Omental fat pad (tissue), 4 donors: ENCODE measurements around the gene ACTG1. TPM values are rescaled to one million over a fixed set of nuclear protein-coding genes. Genes with fewer than 3 reads are reported as not detected.

ENCODE experiments used
- ATAC-seq: fragments of 150-250 bp; one replicate; pipeline ENCODE4 v1.9.1; 2016; ENCODE audit warnings: mild to moderate bottlenecking, moderate library complexity; ENCODE audit not compliant: low FRiP score
- DNase-seq: peaks from one replicate; pipeline ENCODE4 v3.0.0-alpha.2; 2019; ENCODE audit warnings: low spot score
- CTCF ChIP-seq, 3 donors: fragments of 450-650 bp; IDR thresholded peaks; one replicate each; pipeline ENCODE4 v1.5.1; 2016 to 2017; ENCODE audit warnings: antibody characterized with exemption in 3 of 3, mild to moderate bottlenecking in 3 of 3, moderate library complexity in 2 of 3
- total RNA-seq, 4 donors: library from RNA; depleted of rRNA; stranded (reverse); fragments of >200 nt; gene quantifications; one replicate each; pipeline ENCODE4 v1.1.0, GENCODE V29; 2016

The ACTG1 gene
- total RNA-seq, 4 donors from 2014 or later: 1,930 to 4,437 (median 3,125) TPM

- DNase-seq (no peak), ATAC-seq (no peak)
- TF ChIP-seq CTCF (IDR thresholded peaks at IDR 0.05): no peak
These were observed 6.2 kb upstream of the ACTG1 start for GRCh38 chr17:81518785-81519283.

DNA sequence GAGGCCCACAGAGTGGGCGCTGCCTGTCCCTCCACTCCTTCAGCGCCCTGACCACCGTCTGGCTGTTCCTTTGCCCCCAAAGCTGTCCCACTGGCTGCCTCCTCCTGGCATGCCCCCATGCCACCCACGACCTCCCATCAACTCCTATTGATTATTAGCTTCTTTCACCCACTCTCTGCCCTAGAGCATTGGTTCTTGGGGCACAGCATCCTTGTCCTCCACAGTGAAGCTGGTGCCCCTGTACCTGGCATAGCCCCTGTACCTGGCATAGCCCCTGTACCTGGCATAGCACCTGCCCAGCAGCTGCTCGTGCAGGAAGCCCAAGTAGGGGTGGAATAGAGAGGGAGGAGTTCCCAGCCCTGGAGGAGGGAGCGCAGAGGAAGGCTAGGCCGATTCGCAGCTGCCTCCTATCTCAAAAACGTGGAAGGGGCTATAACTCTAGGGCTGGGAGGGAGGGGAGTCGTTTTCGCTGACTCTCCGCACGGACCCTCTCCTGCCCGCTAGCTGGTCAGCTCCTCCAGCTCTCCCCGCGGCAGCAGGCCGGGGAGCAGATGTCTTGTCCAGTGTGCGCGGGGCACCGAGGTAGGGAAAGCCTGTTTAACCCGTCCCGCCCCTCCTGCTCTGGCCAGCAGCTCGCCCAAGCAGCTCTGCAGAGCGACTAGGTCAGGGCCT, 5.7 kb upstream of the ACTG1 start:
- ATAC-seq (no peak), DNase-seq (no peak)
- no peak for TF ChIP-seq CTCF (IDR thresholded peaks at IDR 0.05)

DNA sequence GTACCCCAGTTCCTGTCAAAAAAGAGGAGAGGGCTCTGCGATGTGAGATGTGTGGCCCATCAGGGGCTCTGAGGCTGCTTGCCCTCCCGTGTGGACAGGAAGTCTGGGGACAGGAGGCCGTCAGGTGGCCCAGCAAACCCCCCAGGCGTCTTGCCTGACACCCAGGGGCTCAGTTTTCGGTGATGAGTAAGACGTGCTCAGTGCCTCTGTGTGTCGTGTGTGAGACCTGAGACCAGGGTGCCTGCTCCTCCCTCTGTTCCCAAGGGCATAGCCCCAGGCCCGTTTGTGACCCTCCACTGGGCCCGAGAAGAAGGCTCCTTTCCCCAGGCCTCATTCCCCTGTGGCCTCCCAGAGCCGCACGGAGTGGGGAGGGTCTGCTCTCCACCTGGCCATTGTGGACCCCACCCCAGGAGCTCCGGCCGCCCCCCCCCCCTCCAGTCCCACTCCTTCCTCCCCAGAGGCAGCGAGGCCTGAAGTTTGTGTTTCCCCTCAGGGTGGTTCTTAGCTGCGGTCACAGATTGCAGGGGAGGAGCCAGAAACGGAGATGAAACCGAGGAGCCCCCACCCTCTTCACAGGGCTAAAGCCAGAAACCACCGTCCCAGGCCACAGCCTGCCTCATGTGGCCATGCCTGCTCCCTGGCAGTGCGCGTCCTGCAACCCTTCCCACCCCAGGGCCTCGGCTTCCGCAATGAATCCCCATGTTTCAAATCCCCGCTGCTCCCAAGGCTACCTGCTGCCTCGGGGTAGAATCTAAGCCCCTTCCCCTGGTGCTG, 4.9 kb upstream of the ACTG1 start:
- no peak for ATAC-seq
- no peak for TF ChIP-seq CTCF (IDR thresholded peaks at IDR 0.05)
- DNase-seq: no peak

DNA sequence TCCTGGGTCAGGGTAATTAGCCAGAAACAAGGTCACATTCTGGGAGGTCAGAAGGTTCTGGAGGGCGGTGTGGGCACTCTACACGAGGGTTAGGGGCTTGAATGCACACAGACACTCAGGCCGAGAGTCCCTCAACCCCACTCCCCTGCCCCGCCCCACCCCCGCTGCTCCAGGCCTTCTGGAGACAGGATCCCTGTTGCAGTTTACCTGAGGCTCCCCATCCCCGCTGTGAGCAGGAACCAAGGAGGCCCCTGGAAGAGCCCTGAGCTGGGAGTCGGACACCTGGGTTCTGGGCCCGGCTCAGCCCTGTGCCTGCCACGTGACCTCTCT, 4.4 kb upstream of the ACTG1 start:
- TF ChIP-seq CTCF (IDR thresholded peaks at IDR 0.05): no peak
- ATAC-seq (no peak), DNase-seq (no peak)

GRCh38 chr17:81516439-81516838, 3.8 kb upstream of the ACTG1 start:
- ATAC-seq (no peak), DNase-seq (no peak)
- TF ChIP-seq CTCF (IDR thresholded peaks at IDR 0.05): no peak

GRCh38 chr17:81515530-81516041, 3.0 kb upstream of the ACTG1 start:
- no peak for ATAC-seq
- TF ChIP-seq CTCF (IDR thresholded peaks at IDR 0.05): no peak
- DNase-seq: no peak
